Measurements from ENCODE around the gene ZIM2.

DNA sequence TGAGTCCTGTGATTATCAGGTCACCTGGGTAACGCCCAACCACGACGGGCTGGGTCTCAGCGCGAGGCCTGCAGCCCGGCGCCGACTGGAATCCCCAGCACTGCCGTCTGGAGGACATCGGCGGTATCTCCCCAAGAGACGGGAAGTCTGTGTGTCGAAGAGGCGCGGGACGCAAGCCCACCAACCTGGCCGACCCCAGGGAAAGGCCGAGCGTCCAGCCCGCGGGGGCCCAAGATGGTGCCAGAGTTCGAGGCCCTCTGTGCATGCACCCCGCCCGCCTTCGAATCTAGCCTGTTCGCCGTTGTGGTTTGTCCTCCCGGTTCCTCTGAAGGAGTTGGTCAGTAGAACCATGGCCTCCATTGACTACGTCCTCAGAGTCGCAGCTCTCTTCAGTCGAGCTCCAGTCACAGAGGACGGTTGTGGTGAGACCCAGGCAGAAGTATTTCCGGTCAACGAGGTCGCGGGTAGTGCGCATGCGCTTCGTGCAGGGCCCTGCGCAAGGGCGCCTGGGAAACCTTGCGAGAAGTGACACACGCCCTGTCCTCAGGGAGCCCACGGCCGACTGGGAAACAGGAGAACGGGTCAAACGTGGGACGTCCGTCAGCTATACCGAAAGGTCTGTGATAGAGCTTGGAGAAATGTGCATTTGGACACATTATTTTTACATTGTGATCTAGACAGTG lies 24.1 kb upstream of the ZIM2 start:
- TF ChIP-seq FOXM1 (IDR thresholded peaks at IDR 0.05; ENCODE audit: low read depth, low read length) = no peak
- no peak for TF ChIP-seq FOXK2 (IDR thresholded peaks at IDR 0.05)
- no peak for TF ChIP-seq POLR2A (IDR thresholded peaks at IDR 0.05; ENCODE audit: low read depth, low read length)
- TF ChIP-seq SPI1 (IDR thresholded peaks at IDR 0.05; ENCODE audit: borderline replicate concordance, insufficient read depth, low read depth, low read length) = no peak
- TF ChIP-seq, protein P1, sequence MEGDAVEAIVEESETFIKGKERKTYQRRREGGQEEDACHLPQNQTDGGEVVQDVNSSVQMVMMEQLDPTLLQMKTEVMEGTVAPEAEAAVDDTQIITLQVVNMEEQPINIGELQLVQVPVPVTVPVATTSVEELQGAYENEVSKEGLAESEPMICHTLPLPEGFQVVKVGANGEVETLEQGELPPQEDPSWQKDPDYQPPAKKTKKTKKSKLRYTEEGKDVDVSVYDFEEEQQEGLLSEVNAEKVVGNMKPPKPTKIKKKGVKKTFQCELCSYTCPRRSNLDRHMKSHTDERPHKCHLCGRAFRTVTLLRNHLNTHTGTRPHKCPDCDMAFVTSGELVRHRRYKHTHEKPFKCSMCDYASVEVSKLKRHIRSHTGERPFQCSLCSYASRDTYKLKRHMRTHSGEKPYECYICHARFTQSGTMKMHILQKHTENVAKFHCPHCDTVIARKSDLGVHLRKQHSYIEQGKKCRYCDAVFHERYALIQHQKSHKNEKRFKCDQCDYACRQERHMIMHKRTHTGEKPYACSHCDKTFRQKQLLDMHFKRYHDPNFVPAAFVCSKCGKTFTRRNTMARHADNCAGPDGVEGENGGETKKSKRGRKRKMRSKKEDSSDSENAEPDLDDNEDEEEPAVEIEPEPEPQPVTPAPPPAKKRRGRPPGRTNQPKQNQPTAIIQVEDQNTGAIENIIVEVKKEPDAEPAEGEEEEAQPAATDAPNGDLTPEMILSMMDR (IDR thresholded peaks at IDR 0.05 in 2 of 3, conservative IDR thresholded peaks at IDR 0.05 in 1 of 3; ENCODE audit: control insufficient read depth in 2 of 3, extremely low read depth in 1 of 3, insufficient read depth in 1 of 3, low read depth in 3 of 3, low read length in 3 of 3) = no peak
- no peak for TF ChIP-seq CREB1 (IDR thresholded peaks at IDR 0.05; ENCODE audit: low read depth)
